Aorta (tissue), 5 donors: Measurements from ENCODE around the gene KRTAP5-11. TPM values are rescaled to one million over a fixed set of nuclear protein-coding genes. Genes with fewer than 3 reads are reported as not detected.

Source experiments
- ATAC-seq: fragments of 200-7000 bp; cut with Tn5 transposase; one replicate; pipeline ENCODE4 v1.9.1; 2022; ENCODE audit warnings: moderate library complexity; ENCODE audit not compliant: low FRiP score
- DNase-seq, 2 donors: peaks; one replicate each; pipeline ENCODE4 v3.0.0-alpha.2; 2020
- H3K27ac ChIP-seq, 2 donors: one replicate each; pipeline ENCODE4 v1.5.1; 2013; ENCODE audit warnings: low read length in 2 of 2, mild to moderate bottlenecking in 2 of 2, moderate library complexity in 2 of 2, control low read depth in 1 of 2, inconsistent platforms in 1 of 2, low read depth in 1 of 2
- H3K27me3 ChIP-seq, 2 donors: one replicate each; pipeline ENCODE4 v1.6.1; 2013; ENCODE audit warnings: control low read depth in 1 of 2, low read length in 1 of 2, mild to moderate bottlenecking in 1 of 2, moderate library complexity in 1 of 2; ENCODE audit not compliant: insufficient read depth in 2 of 2, control insufficient read depth in 1 of 2
- H3K36me3 ChIP-seq, 2 donors: one replicate each; pipeline ENCODE4 v1.6.1; 2013; ENCODE audit warnings: control low read depth in 1 of 2, low read length in 1 of 2, mild to moderate bottlenecking in 1 of 2; ENCODE audit not compliant: insufficient read depth in 2 of 2, control insufficient read depth in 1 of 2
- H3K4me1 ChIP-seq, 2 donors: one replicate each; pipeline ENCODE4 v1.6.1; 2013; ENCODE audit warnings: low read length in 2 of 2, control low read depth in 1 of 2, mild to moderate bottlenecking in 1 of 2, moderate library complexity in 1 of 2; ENCODE audit not compliant: insufficient read depth in 2 of 2, control insufficient read depth in 1 of 2
- H3K4me3 ChIP-seq, 2 donors: one replicate each; pipeline ENCODE4 v1.5.1; 2013; ENCODE audit warnings: low read length in 2 of 2, control low read depth in 1 of 2, mild to moderate bottlenecking in 1 of 2
- H3K9me3 ChIP-seq: one replicate; pipeline ENCODE4 v1.6.1; 2013; ENCODE audit warnings: mild to moderate bottlenecking, low read length; ENCODE audit not compliant: control insufficient read depth
- WGBS, 2 donors: extraction: QIAGEN DNeasy Blood & Tissue Kit; methylation state at CpG; one replicate each; pipeline ENCODE4 v1.1.7; 2013; 5-methylcytosine and 5-hydroxymethylcytosine counted together
- intact Hi-C, 2 donors: fragments of 100-400 bp; cut with DNase I; formaldehyde crosslinking; loops; one replicate each; pipeline versions ENCODE4 v1.14.2 to v1.15.0; 2022
- polyA plus RNA-seq, 2 donors: library from polyadenylated mRNA; stranded (reverse); fragments of 200-250 nt; gene quantifications; one replicate each; pipeline ENCODE4 v1.2.3, GENCODE V29; 2013
- total RNA-seq, 2 donors: library from RNA; stranded (reverse); fragmentation: NEBNext Ultra II Directional; extraction: Animal tissue kit (Norgen Biotek cat#: 25700); gene quantifications; one replicate each; pipeline ENCODE4 v1.2.1, GENCODE V29; 2021
- donor health status: healthy with polysubstance abuse.
- donor health status: Bipolar disorder and iron deficiency.
- donor health status: DM: no; HTN: no; CAD: no.
- donor health status: DM: no; HTN: no; CAD: no.
- donor health status: DM: yes; HTN: yes; CAD: no.

The KRTAP5-11 gene
- total and polyA plus RNA-seq, 4 donors: not detected

DNA sequence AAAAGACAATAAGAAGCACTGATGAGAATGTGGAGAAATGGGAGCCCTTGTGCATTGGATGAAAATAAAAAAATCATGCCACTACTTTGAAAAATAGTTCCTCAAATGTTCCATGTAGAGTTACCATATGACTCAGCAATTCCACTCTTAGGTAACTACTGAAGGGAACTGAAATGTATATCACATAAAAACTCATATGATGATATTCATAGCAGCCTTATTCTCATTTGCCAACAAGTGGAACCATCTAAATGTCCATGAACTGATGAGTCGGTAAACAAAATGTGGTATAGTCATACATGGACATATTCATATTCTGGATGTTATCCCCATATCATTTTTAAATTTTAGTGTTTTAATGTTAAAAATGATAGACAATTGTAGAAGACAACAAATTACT lies 31.0 kb downstream of the KRTAP5-11 start:
- no peak for ATAC-seq
- intact Hi-C loops: no loop called here
- Histone ChIP-seq H3K36me3 (no peaks in the 10 kb centered on the region), H3K27ac (no peak overlapping the region), H3K4me1 (no peaks in the 10 kb centered on the region), H3K27me3 (no peaks in the 10 kb centered on the region), H3K4me3 (no peak overlapping the region), H3K9me3 (no peaks in the 10 kb centered on the region)
- no peak for DNase-seq
- 91 to 94% methylated on average over 1 of the region's 1 CpG for WGBS, 2 donors

DNA sequence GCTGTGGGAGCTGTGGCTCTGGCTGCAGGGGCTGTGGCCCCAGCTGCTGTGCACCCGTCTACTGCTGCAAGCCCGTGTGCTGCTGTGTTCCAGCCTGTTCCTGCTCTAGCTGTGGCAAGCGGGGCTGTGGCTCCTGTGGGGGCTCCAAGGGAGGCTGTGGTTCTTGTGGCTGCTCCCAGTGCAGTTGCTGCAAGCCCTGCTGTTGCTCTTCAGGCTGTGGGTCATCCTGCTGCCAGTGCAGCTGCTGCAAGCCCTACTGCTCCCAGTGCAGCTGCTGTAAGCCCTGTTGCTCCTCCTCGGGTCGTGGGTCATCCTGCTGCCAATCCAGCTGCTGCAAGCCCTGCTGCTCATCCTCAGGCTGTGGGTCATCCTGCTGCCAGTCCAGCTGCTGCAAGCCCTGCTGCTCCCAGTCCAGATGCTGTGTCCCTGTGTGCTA lies 33.9 kb downstream of the KRTAP5-11 start:
- Histone ChIP-seq H3K4me3 (no peak overlapping the region), H3K36me3 (no peaks in the 10 kb centered on the region), H3K27ac (no peak overlapping the region), H3K27me3 (no peaks in the 10 kb centered on the region), H3K4me1 (no peaks in the 10 kb centered on the region), H3K9me3 (peaks cover 4% of the 10 kb centered on the region)
- 31 to 47% methylated on average over 5 of the region's 5 CpGs for WGBS, 2 donors
- intact Hi-C loops: no loop called here
- DNase-seq (peak in 1 of 2 donors; percentile 61), ATAC-seq (no peak)

DNA sequence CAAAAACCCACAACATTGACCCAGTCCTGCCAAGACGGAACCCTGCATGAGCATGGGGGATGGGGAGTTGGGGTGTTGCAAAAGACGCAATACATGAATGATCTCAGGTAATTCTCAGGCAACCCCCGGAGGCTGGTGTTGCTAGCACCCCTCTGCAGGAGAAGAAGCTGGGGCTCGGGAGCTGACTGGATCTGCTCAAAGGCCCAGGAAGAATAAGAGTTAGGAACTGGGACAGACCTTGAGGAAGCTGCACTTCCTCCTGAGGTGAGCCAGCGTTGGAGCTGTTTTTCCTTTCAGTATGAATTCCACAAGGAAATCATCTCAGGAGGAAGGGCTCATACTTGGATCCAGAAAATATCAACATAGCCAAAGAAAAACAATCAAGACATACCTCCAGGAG lies 34.6 kb downstream of the KRTAP5-11 start, which contains the start of gene KRTAP5-9:
Gene KRTAP5-9, plus strand, starts transcription at position 301 of the 400 bp plus-strand sequence. CDS start 238 bp downstream, outside the sequence.
- 61 to 71% methylated on average over 5 of the region's 5 CpGs for WGBS, 2 donors
- Histone ChIP-seq H3K4me3 (no peak within 1 kb of the TSS), H3K9me3 (peaks cover 4% of the 10 kb centered on the region), H3K27ac (no peak within 1 kb of the TSS), H3K27me3 (no peaks in the 10 kb centered on the region), H3K4me1 (no peaks in the 10 kb centered on the region), H3K36me3 (no peaks in the 10 kb centered on the region)
- ATAC-seq (no peak), DNase-seq (peak in 1 of 2 donors; percentile 24)
- intact Hi-C loops: no loop called here

DNA sequence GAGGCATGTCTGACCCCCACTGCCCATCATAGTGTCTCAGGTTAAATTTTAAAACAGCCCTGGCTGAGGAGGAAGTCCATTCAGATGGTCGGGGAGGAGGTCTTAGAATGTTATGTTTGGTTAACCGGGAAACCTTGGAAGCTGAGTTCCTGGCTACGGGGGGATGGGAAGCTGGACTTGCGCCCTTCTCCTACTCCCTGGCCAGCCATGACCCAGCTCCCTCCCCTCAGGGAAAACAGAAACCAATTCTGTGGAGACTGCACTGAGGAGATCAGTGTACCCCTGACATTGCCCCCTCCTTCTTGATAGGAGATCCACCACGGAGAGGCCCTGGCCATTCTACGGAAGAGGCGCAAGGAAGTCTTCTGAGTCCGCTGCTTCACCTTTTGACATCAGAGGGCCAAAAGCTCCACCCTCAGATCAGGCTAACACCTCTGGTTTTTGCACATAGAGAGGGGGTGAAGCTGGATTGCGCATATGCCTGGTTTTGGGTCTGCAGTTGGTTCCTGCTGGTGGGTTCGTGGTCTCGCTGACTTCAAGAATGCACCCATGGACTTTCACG lies 37.2 kb downstream of the KRTAP5-11 start:
- 83 to 85% methylated on average over 12 of the region's 12 CpGs for WGBS, 2 donors
- no peak for ATAC-seq
- no peaks in the 10 kb centered on the region for H3K27me3 ChIP-seq
- DNase-seq: peak in 1 of 2 donors; percentile 21
- no peaks in the 10 kb centered on the region for H3K4me1 ChIP-seq
- no peak overlapping the region for H3K27ac ChIP-seq
- H3K9me3 ChIP-seq: peaks cover 4% of the 10 kb centered on the region
- intact Hi-C loops: no loop called here
- no peak overlapping the region for H3K4me3 ChIP-seq
- no peaks in the 10 kb centered on the region for H3K36me3 ChIP-seq

DNA sequence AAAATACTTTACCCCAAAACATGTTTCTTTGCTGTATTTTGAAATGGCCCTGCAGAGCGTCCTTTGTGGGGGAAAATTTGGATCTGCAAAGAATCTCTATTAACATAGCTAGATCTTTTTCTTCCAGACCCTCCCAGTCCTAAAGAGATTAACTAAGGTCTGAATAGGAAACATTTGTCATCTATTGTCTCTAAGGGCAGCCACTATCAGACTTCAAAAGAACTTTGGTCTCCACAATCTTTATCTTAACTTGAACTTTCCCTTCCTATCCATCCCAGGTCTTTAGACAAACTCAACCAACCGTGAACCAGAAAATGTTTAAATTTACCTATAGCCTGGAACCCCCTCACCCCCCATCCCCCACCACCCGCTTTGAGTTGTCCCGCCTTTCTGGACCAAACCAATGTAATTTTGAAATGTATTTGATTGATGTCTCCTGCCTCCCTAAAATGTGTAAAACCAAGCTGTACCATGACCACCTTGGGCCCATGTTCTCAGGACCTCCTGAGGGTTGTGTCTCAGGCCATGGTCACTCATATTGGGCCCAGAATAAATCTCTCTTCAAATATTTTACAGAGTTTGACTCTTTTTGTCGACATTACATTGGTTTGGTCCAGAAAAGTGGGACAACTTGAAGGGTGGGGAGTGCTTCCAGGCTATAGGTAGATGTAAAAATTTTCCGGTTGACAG lies 38.0 kb downstream of the KRTAP5-11 start:
- Histone ChIP-seq H3K9me3 (peaks cover 4% of the 10 kb centered on the region), H3K27me3 (no peaks in the 10 kb centered on the region), H3K36me3 (no peaks in the 10 kb centered on the region), H3K4me3 (no peak overlapping the region), H3K27ac (no peak overlapping the region), H3K4me1 (no peaks in the 10 kb centered on the region)
- DNase-seq: no peak
- 81% methylated on average over 6 of the region's 6 CpGs for WGBS, 2 donors
- intact Hi-C loops: no loop called here
- no peak for ATAC-seq

DNA sequence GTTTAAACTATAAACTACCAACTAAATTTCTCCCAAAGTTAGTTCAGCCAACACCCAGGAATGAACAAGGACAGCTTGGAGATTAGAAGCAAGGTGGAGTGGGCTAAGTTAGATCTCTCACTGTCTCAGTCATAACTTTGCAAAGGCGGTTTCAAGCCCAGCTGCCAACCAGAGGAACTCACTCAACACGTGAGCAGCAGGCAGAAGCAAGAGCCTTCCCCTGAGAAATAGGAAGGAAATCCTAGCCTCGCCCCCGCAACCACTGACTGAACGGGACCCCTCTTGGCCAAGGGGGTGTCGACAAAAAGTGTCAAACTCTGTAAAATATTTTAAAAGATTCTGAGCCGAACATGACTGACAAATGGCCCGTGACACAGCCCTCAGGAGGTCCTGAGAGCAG lies 38.8 kb downstream of the KRTAP5-11 start:
- Histone ChIP-seq H3K27me3 (no peaks in the 10 kb centered on the region), H3K27ac (no peak overlapping the region), H3K36me3 (no peaks in the 10 kb centered on the region), H3K4me1 (no peaks in the 10 kb centered on the region), H3K9me3 (peaks cover 4% of the 10 kb centered on the region), H3K4me3 (no peak overlapping the region)
- ATAC-seq (no peak), DNase-seq (peak in 1 of 2 donors; percentile 28)
- intact Hi-C loops: no loop called here
- WGBS, 2 donors: 27 to 38% methylated on average over 8 of the region's 8 CpGs

DNA sequence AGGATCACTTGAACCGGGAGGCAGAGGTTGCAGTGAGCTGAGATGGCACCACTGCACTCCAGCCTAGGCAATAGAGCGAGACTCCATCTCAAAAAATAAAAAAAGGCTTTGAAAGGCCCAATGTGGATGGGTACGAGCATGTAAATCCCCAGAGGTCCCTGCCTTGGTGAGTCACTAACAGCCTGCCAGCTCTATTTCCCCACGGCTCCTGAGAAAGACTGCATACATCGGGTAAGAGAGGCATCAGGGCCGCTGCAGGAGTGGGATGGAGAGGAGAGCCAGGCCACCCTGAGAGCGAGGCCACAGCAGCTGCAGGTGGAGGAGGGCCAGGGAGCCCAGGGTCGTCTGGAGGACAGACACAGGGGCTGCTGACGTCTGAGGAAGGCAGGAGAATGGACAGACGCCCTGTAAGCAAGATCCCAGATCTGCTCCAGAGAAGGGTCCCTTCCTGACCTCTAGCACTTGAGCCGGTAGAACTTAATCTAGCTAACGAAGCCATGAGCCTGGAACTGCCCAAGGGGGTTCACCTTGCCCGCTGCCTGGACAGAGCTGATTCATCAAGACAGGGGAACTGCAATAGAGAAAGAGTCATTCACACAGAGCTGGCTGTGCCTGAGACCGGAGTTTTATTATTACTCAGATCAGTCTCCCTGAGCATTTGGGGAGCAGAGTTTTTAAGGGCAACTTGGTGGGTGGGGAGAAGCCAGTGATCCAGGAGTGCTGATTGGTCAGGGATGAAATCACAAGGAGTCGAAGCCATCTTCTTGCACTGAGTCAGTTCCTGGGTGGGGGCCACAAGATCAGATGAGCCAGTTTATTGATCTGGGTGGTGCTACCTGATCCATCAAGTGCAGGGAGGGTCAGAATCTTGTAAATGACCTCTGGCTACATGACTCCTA lies 39.5 kb downstream of the KRTAP5-11 start:
- H3K27me3 ChIP-seq: no peaks in the 10 kb centered on the region
- ATAC-seq: no peak

DNA sequence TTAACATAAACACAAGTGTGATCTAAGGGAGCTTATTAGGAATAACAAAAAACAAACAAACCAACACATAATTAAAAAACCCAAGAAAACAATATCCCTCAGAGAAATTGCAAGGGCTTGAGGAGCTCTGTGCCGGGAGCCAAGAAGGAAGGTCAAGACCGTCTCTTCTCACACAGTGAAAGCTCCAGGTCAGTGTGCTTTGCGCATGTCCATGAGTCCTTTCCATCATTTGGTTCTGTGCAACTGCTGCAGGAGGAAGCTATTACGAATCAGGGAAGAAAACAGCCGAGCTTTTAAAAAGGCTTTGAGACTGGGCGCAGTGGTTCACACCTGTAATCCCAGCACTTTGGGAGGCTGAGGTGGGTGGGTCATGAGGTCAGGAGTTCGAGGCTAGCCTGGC lies 40.3 kb downstream of the KRTAP5-11 start:
- intact Hi-C loops: no loop called here
- 86 to 88% methylated on average over 7 of the region's 7 CpGs for WGBS, 2 donors
- Histone ChIP-seq H3K9me3 (peaks cover 4% of the 10 kb centered on the region), H3K27ac (no peak overlapping the region), H3K36me3 (no peaks in the 10 kb centered on the region), H3K4me1 (no peaks in the 10 kb centered on the region), H3K4me3 (no peak overlapping the region), H3K27me3 (no peaks in the 10 kb centered on the region)
- ATAC-seq (no peak), DNase-seq (peak in 1 of 2 donors; percentile 5)

More for the DNA sequence above, 39.5 kb downstream of the KRTAP5-11 start:
- Histone ChIP-seq H3K4me1 (no peaks in the 10 kb centered on the region), H3K9me3 (peaks cover 4% of the 10 kb centered on the region), H3K4me3 (no peak overlapping the region), H3K27ac (no peak overlapping the region), H3K36me3 (no peaks in the 10 kb centered on the region)
- DNase-seq: peak in 1 of 2 donors; percentile 45
- WGBS, 2 donors: 61 to 63% methylated on average over 15 of the region's 15 CpGs
- intact Hi-C loops: no loop called here
